Smooth muscle cell (in vitro differentiated cells): ENCODE measurements around the gene PAX2. TPM values are rescaled to one million over a fixed set of nuclear protein-coding genes. Genes with fewer than 3 reads are reported as not detected.

ENCODE experiments used
- DNase-seq: peaks from one replicate; lab custom pipeline; 2025; ENCODE audit not compliant: unreplicated experiment; lab: John Stamatoyannopoulos, UW
- H2AFZ ChIP-seq: fragments of 200-600 bp; sonication (generic); 2 replicates; pipeline ENCODE4 v1.6.0; 2016; ENCODE audit warnings: antibody characterized with exemption, low read depth, mild to moderate bottlenecking
- H3F3A ChIP-seq: fragments of 200-600 bp; sonication (generic); 2 replicates; pipeline ENCODE4 v1.6.0; 2017; ENCODE audit warnings: antibody characterized with exemption, low read depth
- H3K27ac ChIP-seq: fragments of 200-600 bp; sonication (generic); 2 replicates; pipeline ENCODE4 v1.5.1; 2016; ENCODE audit warnings: low read depth, mild to moderate bottlenecking
- H3K27me3 ChIP-seq: fragments of 200-600 bp; sonication (generic); 2 replicates; pipeline ENCODE4 v1.6.1; 2016; ENCODE audit warnings: low read depth, mild to moderate bottlenecking
- H3K36me3 ChIP-seq: fragments of 200-600 bp; sonication (generic); 2 replicates; pipeline ENCODE4 v1.5.1; 2016; ENCODE audit warnings: low read depth
- H3K4me1 ChIP-seq: fragments of 200-600 bp; sonication (generic); 2 replicates; pipeline ENCODE4 v1.5.1; 2016; ENCODE audit warnings: low read depth
- H3K4me2 ChIP-seq: fragments of 200-600 bp; sonication (generic); 2 replicates; pipeline ENCODE4 v1.6.0; 2016; ENCODE audit warnings: mild to moderate bottlenecking
- H3K4me3 ChIP-seq: fragments of 200-600 bp; sonication (generic); 2 replicates; pipeline ENCODE4 v1.5.1; 2016; ENCODE audit warnings: mild to moderate bottlenecking
- H3K79me2 ChIP-seq: fragments of 200-600 bp; sonication (generic); 2 replicates; pipeline ENCODE4 v1.6.0; 2016; ENCODE audit warnings: low read depth, mild to moderate bottlenecking
- H3K9ac ChIP-seq: fragments of 200-600 bp; sonication (generic); 2 replicates; pipeline ENCODE4 v1.6.0; 2016; ENCODE audit warnings: low read depth
- H3K9me3 ChIP-seq: fragments of 200-600 bp; sonication (generic); replicated peaks from 2 replicates; pipeline ENCODE4 v1.5.1; 2016; ENCODE audit warnings: low read depth
- H4K20me1 ChIP-seq: fragments of 200-600 bp; sonication (generic); 2 replicates; pipeline ENCODE4 v1.6.0; 2016; ENCODE audit warnings: low read depth
- CTCF ChIP-seq: fragments of 200-600 bp; sonication (generic); IDR thresholded peaks from 2 replicates; pipeline ENCODE4 v1.5.1; 2017; ENCODE audit warnings: borderline replicate concordance, mild to moderate bottlenecking, antibody characterized with exemption; ENCODE audit not compliant: insufficient read depth, poor library complexity, severe bottlenecking
- WGBS: methylation state at CpG from one replicate; pipeline ENCODE4 v1.1.7; 2016; ENCODE audit warnings: low lambda C conversion rate; 5-methylcytosine and 5-hydroxymethylcytosine counted together
- polyA plus RNA-seq: library from polyadenylated mRNA; unstranded; fragments of >200 nt; fragmentation: Nextera tagmentation; extraction: Ambion mirVana; gene quantifications from 2 replicates; pipeline ENCODE4 v1.2.1, GENCODE V29; 2016
- total RNA-seq: library from RNA; depleted of rRNA; stranded (reverse); fragments of >200 nt; gene quantifications from 2 replicates; pipeline ENCODE4 v1.2.3, GENCODE V29; 2014

The PAX2 gene
- total and polyA plus RNA-seq, 2 experiments from 2014 or later = not detected

GRCh38 chr10:100774223-100774622, 28.8 kb downstream of the PAX2 start:
- WGBS = 95% methylated on average over 8 of the region's 8 CpGs
- Histone ChIP-seq H3K4me2 (no peak overlapping the region), H3K4me1 (no peaks in the 10 kb centered on the region), H3K79me2 (no peaks in the 10 kb centered on the region), H3K9me3 (no peaks in the 10 kb centered on the region), H3K27ac (no peak overlapping the region), H3K9ac (no peak overlapping the region), H3K36me3 (no peaks in the 10 kb centered on the region), H3K4me3 (no peak overlapping the region), H2AFZ (no peak overlapping the region), H3F3A (no peaks in the 10 kb centered on the region), H4K20me1 (no peaks in the 10 kb centered on the region), H3K27me3 (peaks cover 49% of the 10 kb centered on the region)
- no peak for DNase-seq
- TF ChIP-seq CTCF = no peak

GRCh38 chr10:100774876-100775275, 29.5 kb downstream of the PAX2 start:
- whole genome bisulfite sequencing = 91% methylated on average over 6 of the region's 6 CpGs
- no peak for TF ChIP-seq CTCF

DNA sequence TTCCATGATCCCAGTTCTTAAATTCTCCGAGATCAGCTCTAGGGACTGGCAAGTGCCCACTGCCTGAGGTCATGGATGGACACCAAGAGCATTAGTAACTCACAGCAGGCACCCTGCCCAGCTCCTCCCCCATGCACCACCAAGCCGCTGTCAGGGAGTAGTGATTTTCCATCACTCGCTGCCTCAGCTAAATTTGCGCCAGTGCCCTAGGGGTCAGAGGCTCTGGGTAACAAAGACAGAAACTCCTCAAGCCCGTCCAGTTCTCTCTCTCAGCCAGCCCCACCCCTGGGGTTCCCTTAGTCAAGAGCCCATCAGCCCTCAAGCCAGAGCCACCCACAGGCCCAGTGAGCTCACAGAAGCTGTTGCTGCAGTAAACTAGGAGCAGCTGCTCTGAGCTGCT, 30.0 kb downstream of the PAX2 start:
- peaks cover 56% of the 10 kb centered on the region for H3K27me3 ChIP-seq
- H3K36me3 ChIP-seq = no peaks in the 10 kb centered on the region
- no peak overlapping the region for H3K27ac ChIP-seq
- no peak for DNase-seq
- no peak overlapping the region for H3K4me3 ChIP-seq
- WGBS = 76% methylated on average over 5 of the region's 5 CpGs
- TF ChIP-seq CTCF = no peak
- no peaks in the 10 kb centered on the region for H3K79me2 ChIP-seq
- H2AFZ ChIP-seq = no peak overlapping the region
- H3K9ac ChIP-seq = no peak overlapping the region
- H3F3A ChIP-seq = no peaks in the 10 kb centered on the region
- H4K20me1 ChIP-seq = no peaks in the 10 kb centered on the region
- H3K9me3 ChIP-seq = no peaks in the 10 kb centered on the region
- no peaks in the 10 kb centered on the region for H3K4me1 ChIP-seq
- no peak overlapping the region for H3K4me2 ChIP-seq

More at GRCh38 chr10:100774876-100775275, 29.5 kb downstream of the PAX2 start:
- no peak overlapping the region for H2AFZ ChIP-seq
- H4K20me1 ChIP-seq = no peaks in the 10 kb centered on the region
- no peak overlapping the region for H3K4me3 ChIP-seq
- H3K27me3 ChIP-seq = peaks cover 55% of the 10 kb centered on the region
- H3K4me2 ChIP-seq = no peak overlapping the region
- H3K9ac ChIP-seq = no peak overlapping the region
- no peak for DNase-seq
- no peaks in the 10 kb centered on the region for H3F3A ChIP-seq
- no peaks in the 10 kb centered on the region for H3K4me1 ChIP-seq
- H3K79me2 ChIP-seq = no peaks in the 10 kb centered on the region
- H3K9me3 ChIP-seq = no peaks in the 10 kb centered on the region
- no peak overlapping the region for H3K27ac ChIP-seq
- H3K36me3 ChIP-seq = no peaks in the 10 kb centered on the region

DNA sequence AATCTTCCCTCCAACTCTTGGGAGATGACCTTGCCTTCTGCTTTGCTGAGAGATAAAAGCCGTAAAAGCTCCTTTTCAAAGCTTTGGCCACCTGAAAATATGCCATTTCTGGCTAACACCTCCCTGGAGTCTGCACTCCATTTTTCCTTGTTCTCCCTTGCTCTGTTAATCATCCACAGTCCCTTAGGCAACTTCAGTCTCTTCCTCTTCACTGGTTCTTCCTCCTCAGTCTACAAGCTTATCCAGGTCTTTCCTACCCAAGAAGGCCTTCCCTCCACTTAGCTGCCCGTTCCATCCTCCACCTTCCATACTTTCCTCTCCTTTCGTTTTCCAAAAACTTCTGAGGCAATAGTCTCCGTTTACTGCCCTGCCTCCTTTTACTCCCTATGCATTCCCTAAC, 30.5 kb downstream of the PAX2 start:
- Histone ChIP-seq H3K4me3 (no peak overlapping the region), H3K4me1 (no peaks in the 10 kb centered on the region), H3F3A (no peaks in the 10 kb centered on the region), H3K9me3 (no peaks in the 10 kb centered on the region), H3K27ac (no peak overlapping the region), H2AFZ (no peak overlapping the region), H3K79me2 (no peaks in the 10 kb centered on the region), H4K20me1 (no peaks in the 10 kb centered on the region), H3K27me3 (peaks cover 51% of the 10 kb centered on the region), H3K36me3 (no peaks in the 10 kb centered on the region), H3K4me2 (no peak overlapping the region), H3K9ac (no peak overlapping the region)
- WGBS = 80% methylated on average over 4 of the region's 4 CpGs
- no peak for DNase-seq
- TF ChIP-seq CTCF = no peak
